IMR-90 (cell line): ENCODE data around the gene FOXQ1. TPM values are rescaled to one million over a fixed set of nuclear protein-coding genes. Genes with fewer than 3 reads are reported as not detected.

Experiments
- ATAC-seq: fragments of 200-7000 bp; cut with Tn5 transposase; 2 replicates; pipeline ENCODE4 v1.9.1; 2020; ENCODE audit warnings: low read depth, mild to moderate bottlenecking, moderate library complexity
- BruUV-seq: library from RNA; stranded (reverse); fragments of 400-500 nt; replicated peaks from 2 replicates; lab custom pipeline; 2021; lab: Mats Ljungman, UMichigan
- CTCF ChIA-PET: fragments of 300-600 bp; formaldehyde crosslinking; extraction: SDS; loops from one replicate; lab custom pipeline; 2021; ENCODE audit warnings: antibody characterized with exemption; lab: Yijun Ruan, JAX
- POLR2A ChIA-PET: fragments of 300-600 bp; sonication (Branson Sonifier 250); formaldehyde crosslinking; loops from one replicate; lab custom pipeline; 2022; ENCODE audit warnings: antibody characterized with exemption; ENCODE audit not compliant: unreplicated experiment; lab: Charles Lee
- DNase-seq: peaks from one replicate; pipeline ENCODE4 v3.0.0; 2013
- H2AFZ ChIP-seq: replicated peaks from 2 replicates; pipeline ENCODE3; 2013; ENCODE audit warnings: low read length, mild to moderate bottlenecking; ENCODE audit not compliant: poor library complexity
- H2AK5ac ChIP-seq: 2 replicates; pipeline ENCODE4 v1.6.1; 2013; ENCODE audit warnings: low read depth, low read length, inconsistent platforms
- H2AK9ac ChIP-seq: replicated peaks from 2 replicates; pipeline ENCODE3; 2013; ENCODE audit warnings: mild to moderate bottlenecking, low read depth, low read length, moderate library complexity; ENCODE audit not compliant: poor library complexity
- H2BK120ac ChIP-seq: 2 replicates; pipeline ENCODE4 v1.6.1; 2013; ENCODE audit warnings: low read depth, low read length, inconsistent platforms
- H2BK15ac ChIP-seq: 3 replicates; pipeline ENCODE4 v1.6.1; 2013; ENCODE audit warnings: low read depth, low read length, inconsistent platforms
- H2BK20ac ChIP-seq: 2 replicates; pipeline ENCODE4 v1.6.1; 2013; ENCODE audit warnings: low read depth, mild to moderate bottlenecking, inconsistent platforms, low read length, moderate library complexity
- H2BK5ac ChIP-seq: 2 replicates; pipeline ENCODE4 v1.6.1; 2013; ENCODE audit warnings: mild to moderate bottlenecking, low read depth, low read length, inconsistent platforms; ENCODE audit not compliant: poor library complexity, severe bottlenecking
- H3K14ac ChIP-seq: replicated peaks from 2 replicates; pipeline ENCODE4 v1.6.1; 2013; ENCODE audit warnings: low read depth, low read length, inconsistent platforms
- H3K18ac ChIP-seq: 2 replicates; pipeline ENCODE4 v1.6.1; 2013; ENCODE audit warnings: low read depth, low read length, control low read depth
- H3K23ac ChIP-seq: 2 replicates; pipeline ENCODE4 v1.6.1; 2013; ENCODE audit warnings: low read depth, low read length, inconsistent platforms
- H3K27ac ChIP-seq: 2 replicates; pipeline ENCODE4 v1.5.1; 2013; ENCODE audit warnings: mild to moderate bottlenecking, control low read depth, low read length; ENCODE audit not compliant: insufficient read depth
- H3K27me3 ChIP-seq: 2 replicates; pipeline ENCODE4 v1.6.1; 2013; ENCODE audit warnings: low read length; ENCODE audit not compliant: control insufficient read depth, insufficient read depth
- H3K36me3 ChIP-seq: 2 replicates; pipeline ENCODE4 v1.6.1; 2013; ENCODE audit warnings: low read length, mixed read lengths; ENCODE audit not compliant: control insufficient read depth, insufficient read depth
- H3K4ac ChIP-seq: 2 replicates; pipeline ENCODE4 v1.6.1; 2013; ENCODE audit warnings: low read depth, low read length, inconsistent platforms
- H3K4me1 ChIP-seq: 2 replicates; pipeline ENCODE4 v1.6.1; 2013; ENCODE audit warnings: low read length, mixed read lengths; ENCODE audit not compliant: control insufficient read depth, insufficient read depth
- H3K4me2 ChIP-seq: 2 replicates; pipeline ENCODE4 v1.6.1; 2013; ENCODE audit warnings: low read depth, mild to moderate bottlenecking, control low read depth, low read length, moderate library complexity
- H3K4me3 ChIP-seq: 2 replicates; pipeline ENCODE4 v1.5.1; 2013; ENCODE audit warnings: low read depth, mild to moderate bottlenecking, control low read depth, low read length, moderate library complexity; ENCODE audit not compliant: insufficient read depth
- H3K56ac ChIP-seq: 2 replicates; pipeline ENCODE4 v1.6.1; 2013; ENCODE audit warnings: low read length, inconsistent platforms; ENCODE audit not compliant: insufficient read depth; ENCODE audit errors: extremely low read depth
- H3K79me1 ChIP-seq, 2 experiments: 2 replicates each; pipeline ENCODE4 v1.6.1; 2013; ENCODE audit warnings: low read length in 2 of 2, inconsistent platforms in 1 of 2, low read depth in 1 of 2
- H3K9ac ChIP-seq: 2 replicates; pipeline ENCODE4 v1.6.1; 2013; ENCODE audit warnings: low read depth, low read length, control low read depth
- H3K9me1 ChIP-seq: 2 replicates; pipeline ENCODE4 v1.6.1; 2013; ENCODE audit warnings: low read length, inconsistent platforms; ENCODE audit not compliant: insufficient read depth
- H3K9me3 ChIP-seq: 2 replicates; pipeline ENCODE4 v1.6.1; 2013; ENCODE audit warnings: low read length; ENCODE audit not compliant: control insufficient read depth, insufficient read depth
- H4K20me1 ChIP-seq: 2 replicates; pipeline ENCODE4 v1.6.1; 2013; ENCODE audit warnings: low read length, inconsistent platforms; ENCODE audit not compliant: insufficient read depth
- H4K5ac ChIP-seq: 2 replicates; pipeline ENCODE4 v1.6.1; 2013; ENCODE audit warnings: mild to moderate bottlenecking, low read depth, low read length, control low read depth
- H4K8ac ChIP-seq, 2 experiments: 2 replicates each; pipeline ENCODE4 v1.6.1; 2013; ENCODE audit warnings: low read depth in 2 of 2, low read length in 2 of 2, control low read depth in 1 of 2, inconsistent platforms in 1 of 2
- H4K91ac ChIP-seq: 2 replicates; pipeline ENCODE4 v1.6.1; 2013; ENCODE audit warnings: low read depth, low read length, inconsistent platforms; ENCODE audit not compliant: insufficient read depth
- CHD1 ChIP-seq: IDR thresholded peaks from 2 replicates; pipeline ENCODE4 v1.6.1; 2012; ENCODE audit warnings: low read depth, low read length, improper control_type of control experiment
- MAZ ChIP-seq: IDR thresholded peaks from 2 replicates; pipeline ENCODE4 v1.6.1; 2012; ENCODE audit warnings: low read depth, mild to moderate bottlenecking, low read length, improper control_type of control experiment, moderate library complexity, borderline replicate concordance
- NFE2L2 ChIP-seq: fragments of 150-350 bp; IDR thresholded peaks from 2 replicates; pipeline ENCODE4 v1.6.1; 2016; ENCODE audit warnings: low read depth, mild to moderate bottlenecking, low read length
- RFX5 ChIP-seq: IDR thresholded peaks from 2 replicates; pipeline ENCODE4 v1.8.0; 2012; ENCODE audit warnings: low read depth, mild to moderate bottlenecking, low read length, moderate library complexity
- SMC3 ChIP-seq: fragments of 150-350 bp; IDR thresholded peaks from 2 replicates; pipeline ENCODE4 v1.6.1; 2016; ENCODE audit warnings: low read depth, mild to moderate bottlenecking, antibody characterized with exemption, low read length, moderate library complexity
- WGBS, 2 experiments: methylation state at CpG; one replicate each; pipeline versions ENCODE4 v1.1.5 to v1.1.7; 2013; ENCODE audit warnings: missing lambda C conversion rate in 2 of 2; ENCODE audit not compliant: insufficient read length in 1 of 2; ENCODE audit errors: extremely low coverage in 2 of 2; 5-methylcytosine and 5-hydroxymethylcytosine counted together
- dilution Hi-C: fragments of 300-500 bp; cut with HindIII; formaldehyde crosslinking; loops from one replicate; pipeline ENCODE4 v1.14.3; 2018; ENCODE audit warnings: low sequenced_read_pairs; ENCODE audit not compliant: unreplicated experiment
- in situ Hi-C: fragments of 300-500 bp; cut with MboI; formaldehyde crosslinking; loops from 3 replicates; pipeline ENCODE4 v1.14.3; 2019; ENCODE audit warnings: low sequenced_read_pairs, inconsistent platforms, mixed read lengths
- intact Hi-C: fragments of 100-400 bp; cut with micrococcal nuclease; formaldehyde crosslinking; loops from 2 replicates; pipeline ENCODE4 v1.10.0; 2022
- polyA plus RNA-seq, 3 experiments: library from polyadenylated mRNA; depleted of rRNA; stranded (reverse); fragments of >200 nt; gene quantifications; 2 replicates each; pipeline ENCODE4 v1.2.3, GENCODE V29; 2012; ENCODE audit warnings: low replicate concordance in 1 of 3
- total RNA-seq: library from RNA; depleted of rRNA; stranded (reverse); fragments of >200 nt; gene quantifications from 2 replicates; pipeline ENCODE4 v1.2.3, GENCODE V29; 2012
- TF ChIP-seq, protein P1 (sequence below): fragments of 150-350 bp; IDR thresholded peaks from 2 replicates; pipeline ENCODE4 v1.6.1; 2017; ENCODE audit warnings: mild to moderate bottlenecking, antibody characterized with exemption, low read length, low read depth
- TF ChIP-seq, protein P2 (sequence below): fragments of 150-350 bp; IDR thresholded peaks from 2 replicates; pipeline ENCODE4 v1.6.1; 2016; ENCODE audit warnings: low read depth, mild to moderate bottlenecking, low read length, moderate library complexity, borderline replicate concordance

Gene FOXQ1
- total and polyA plus RNA-seq, 2 of the 4 experiments (the other 2 are of a cell fraction), result not detected

DNA sequence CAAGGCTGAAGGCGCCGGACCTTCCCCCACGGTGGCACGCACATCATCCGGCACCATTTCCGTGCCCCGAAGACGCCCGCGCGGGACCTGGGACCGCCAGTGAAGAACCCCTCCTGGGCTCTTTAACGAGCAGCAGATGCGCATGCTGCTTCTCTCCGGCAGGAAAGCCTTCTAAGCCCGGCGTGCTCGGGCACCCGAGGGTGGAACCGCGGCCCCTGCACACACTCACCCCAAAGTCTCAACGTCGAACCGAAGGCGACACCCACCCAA is 240 bp downstream of the FOXQ1 start:
- Histone ChIP-seq H3K36me3 (no peaks in the 10 kb centered on the region), H3K9me1 (no peaks in the 10 kb centered on the region), H3K4me2 (peak overlapping the region; percentile 72), H3K4me3 (peak overlapping the region; percentile 37), H2AK5ac (no peak overlapping the region), H4K5ac (no peak overlapping the region), H3K56ac (no peak overlapping the region), H3K4ac (no peak overlapping the region), H2BK15ac (no peak overlapping the region), H3K9me3 (no peaks in the 10 kb centered on the region; the same call in 1 of the 2 replicates), H2AFZ (peak overlapping the region; percentile 73), H2BK20ac (no peak overlapping the region), H2AK9ac (no peak overlapping the region), H4K20me1 (no peaks in the 10 kb centered on the region), H4K8ac (no peak overlapping the region), H2BK120ac (no peak overlapping the region), H3K27me3 (peaks cover 72% of the 10 kb centered on the region), H2BK5ac (no peak overlapping the region), H3K9ac (no peak overlapping the region), H3K18ac (no peak overlapping the region), H3K14ac (no peak overlapping the region), H3K27ac (no peak overlapping the region), H3K4me1 (no peaks in the 10 kb centered on the region), H3K79me1 (no peaks in the 10 kb centered on the region), H3K23ac (no peak overlapping the region), H4K91ac (no peak overlapping the region)
- CTCF ChIA-PET, result interaction anchor here (0.8 kb wide), 3 partner anchors 16 to 399 kb away, joined by 3 to 6 read pairs (median 3); no protein-coding TSS in a partner anchor
- TF ChIP-seq RFX5 (no peak), SMC3 (no peak), MAZ (no peak), CHD1 (no peak), NFE2L2 (no peak)
- TF ChIP-seq, protein P1, sequence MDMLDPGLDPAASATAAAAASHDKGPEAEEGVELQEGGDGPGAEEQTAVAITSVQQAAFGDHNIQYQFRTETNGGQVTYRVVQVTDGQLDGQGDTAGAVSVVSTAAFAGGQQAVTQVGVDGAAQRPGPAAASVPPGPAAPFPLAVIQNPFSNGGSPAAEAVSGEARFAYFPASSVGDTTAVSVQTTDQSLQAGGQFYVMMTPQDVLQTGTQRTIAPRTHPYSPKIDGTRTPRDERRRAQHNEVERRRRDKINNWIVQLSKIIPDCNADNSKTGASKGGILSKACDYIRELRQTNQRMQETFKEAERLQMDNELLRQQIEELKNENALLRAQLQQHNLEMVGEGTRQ, result no peak
- TF ChIP-seq, protein P2, sequence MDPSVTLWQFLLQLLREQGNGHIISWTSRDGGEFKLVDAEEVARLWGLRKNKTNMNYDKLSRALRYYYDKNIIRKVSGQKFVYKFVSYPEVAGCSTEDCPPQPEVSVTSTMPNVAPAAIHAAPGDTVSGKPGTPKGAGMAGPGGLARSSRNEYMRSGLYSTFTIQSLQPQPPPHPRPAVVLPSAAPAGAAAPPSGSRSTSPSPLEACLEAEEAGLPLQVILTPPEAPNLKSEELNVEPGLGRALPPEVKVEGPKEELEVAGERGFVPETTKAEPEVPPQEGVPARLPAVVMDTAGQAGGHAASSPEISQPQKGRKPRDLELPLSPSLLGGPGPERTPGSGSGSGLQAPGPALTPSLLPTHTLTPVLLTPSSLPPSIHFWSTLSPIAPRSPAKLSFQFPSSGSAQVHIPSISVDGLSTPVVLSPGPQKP, result no peak
- DNase-seq, result no peak
- intact Hi-C loops, result loop anchor here (2.0 to 5.0 kb wide), 2 partner anchors 75 to 515 kb away; partner anchors contain the start of gene FOXF2
- POLR2A ChIA-PET, result no interaction called here
- dilution Hi-C loops, result no loop called here
- BruUV-seq, result no TSS peak
- 0% methylated on average over 7 of the region's 25 CpGs; no CpG with 5 or more reads in 1 of the 2 experiments for WGBS, 2 experiments
- in situ Hi-C loops, result no loop called here
- peak; percentile 9; the same call in 1 of the 2 replicates for ATAC-seq
